Breast epithelium (tissue), 3 donors: Measurements from ENCODE around the gene CAMTA1.

ENCODE experiments used
- CTCF ChIP-seq, 3 donors: fragments of 450-650 bp; IDR thresholded peaks; one replicate each; pipeline ENCODE4 v1.5.1; 2016 to 2017; ENCODE audit warnings: antibody characterized with exemption in 3 of 3, mild to moderate bottlenecking in 3 of 3, moderate library complexity in 3 of 3
- POLR2A ChIP-seq: fragments of 450-650 bp; IDR thresholded peaks from one replicate; pipeline ENCODE4 v1.6.1; 2016; ENCODE audit warnings: antibody characterized with exemption, mild to moderate bottlenecking, moderate library complexity
- POLR2AphosphoS5 ChIP-seq, 3 donors: sonication (generic); formaldehyde crosslinking; IDR thresholded peaks; one replicate each; pipeline ENCODE4 v1.6.1; 2017; ENCODE audit warnings: antibody characterized with exemption in 3 of 3

DNA sequence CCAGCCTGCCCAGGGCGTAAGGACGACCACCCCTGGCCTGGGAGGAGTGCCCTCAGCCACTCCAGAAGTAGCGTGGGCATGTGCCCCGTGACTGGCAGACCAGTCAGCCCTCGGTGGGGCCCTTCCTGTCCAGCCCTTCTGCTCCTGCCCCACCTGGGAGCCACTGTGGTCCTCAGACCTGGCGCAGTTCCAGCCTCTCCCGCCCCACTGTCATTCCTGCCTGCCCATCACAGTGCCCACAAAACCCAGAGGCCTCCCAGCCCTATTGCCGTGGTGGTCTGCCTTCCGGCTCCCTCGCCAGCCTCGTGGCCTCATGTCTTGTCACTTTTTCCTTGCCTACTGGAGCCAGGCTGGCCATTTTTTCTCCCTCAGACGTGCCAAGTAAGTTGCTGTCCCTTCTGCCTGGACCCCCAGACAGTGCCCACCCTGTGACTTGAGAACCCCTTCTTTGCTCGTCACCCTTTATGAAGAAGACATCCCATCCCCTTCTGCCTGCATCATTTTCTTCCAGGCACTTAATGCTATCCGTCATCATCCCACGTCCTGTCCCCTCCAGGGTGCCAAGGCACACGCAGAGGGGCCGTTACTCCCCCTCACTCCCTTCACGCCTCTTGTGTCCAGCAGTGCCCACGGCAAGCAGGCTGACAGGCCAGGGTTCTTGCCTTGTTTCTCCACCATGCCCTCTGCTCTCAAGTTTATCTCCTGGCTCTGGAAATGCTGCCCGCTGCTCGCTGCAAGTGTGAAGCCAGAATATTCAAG, 122.6 kb downstream of the CAMTA1 start:
- TF ChIP-seq CTCF (IDR thresholded peaks at IDR 0.05) (no peak), POLR2A (no peak), POLR2AphosphoS5 (IDR thresholded peaks at IDR 0.05) (no peak)
